Measurements from ENCODE around the gene PGAP3. TPM values are rescaled to one million over a fixed set of nuclear protein-coding genes. Genes with fewer than 3 reads are reported as not detected.

The PGAP3 gene
- total RNA-seq, 1 donor from 2014 or later, result 54.2 TPM

- no peak for DNase-seq (ENCODE audit: low spot score)
These were observed 27.2 kb downstream of the PGAP3 start for GRCh38 chr17:39660397-39661385.

- no peak for DNase-seq (ENCODE audit: low spot score)
These were observed 27.9 kb downstream of the PGAP3 start for GRCh38 chr17:39660011-39660360.

- DNase-seq (ENCODE audit: low spot score), result no peak
These were observed 28.4 kb downstream of the PGAP3 start for GRCh38 chr17:39659279-39660010.

- no peak for DNase-seq (ENCODE audit: low spot score)
These were observed 29.1 kb downstream of the PGAP3 start for GRCh38 chr17:39658760-39659159.

GRCh38 chr17:39658346-39658745, 29.5 kb downstream of the PGAP3 start:
- no peak for DNase-seq (ENCODE audit: low spot score)

GRCh38 chr17:39655105-39655504, 32.8 kb downstream of the PGAP3 start:
- DNase-seq (ENCODE audit: low spot score), result no peak

GRCh38 chr17:39653662-39654331, 34.1 kb downstream of the PGAP3 start:
- peak; percentile 60 for DNase-seq (ENCODE audit: low spot score)

GRCh38 chr17:39653316-39653661, 34.6 kb downstream of the PGAP3 start:
- DNase-seq (ENCODE audit: low spot score), result no peak

- no peak for DNase-seq (ENCODE audit: low spot score)
These were observed 35.1 kb downstream of the PGAP3 start for GRCh38 chr17:39652587-39653315.

- no peak for DNase-seq (ENCODE audit: low spot score)
These were observed 35.8 kb downstream of the PGAP3 start for GRCh38 chr17:39651923-39652586.

GRCh38 chr17:39650121-39650579, 37.7 kb downstream of the PGAP3 start:
- no peak for DNase-seq (ENCODE audit: low spot score)

- DNase-seq (ENCODE audit: low spot score), result no peak
These were observed 39.1 kb downstream of the PGAP3 start for GRCh38 chr17:39648616-39649366.

GRCh38 chr17:39647256-39647655, 40.6 kb downstream of the PGAP3 start:
- no peak for DNase-seq (ENCODE audit: low spot score)

GRCh38 chr17:39643271-39643670, 44.6 kb downstream of the PGAP3 start:
- no peak for DNase-seq (ENCODE audit: low spot score)

GRCh38 chr17:39642291-39643074, 45.4 kb downstream of the PGAP3 start:
- DNase-seq (ENCODE audit: low spot score), result no peak

- no peak for DNase-seq (ENCODE audit: low spot score)
These were observed 46.0 kb downstream of the PGAP3 start for GRCh38 chr17:39641883-39642282.

GRCh38 chr17:39641097-39641496, 46.8 kb downstream of the PGAP3 start:
- DNase-seq (ENCODE audit: low spot score), result no peak

- no peak for DNase-seq (ENCODE audit: low spot score)
These were observed 47.2 kb downstream of the PGAP3 start for GRCh38 chr17:39640591-39641031.
